Uterus (tissue), 2 donors: ENCODE data around the gene TNRC6C.

Source experiments
- CTCF ChIP-seq, 4 experiments: fragments of 200-600 bp in 2 of 4; fragments of 450-650 bp in 2 of 4; sonication (generic) in 2 of 4; IDR thresholded peaks; one replicate each; pipeline ENCODE4 v1.5.1; 2016 to 2019; ENCODE audit warnings: antibody characterized with exemption in 4 of 4, mild to moderate bottlenecking in 2 of 4, moderate library complexity in 1 of 4
- POLR2A ChIP-seq, 2 donors: fragments of 450-650 bp; IDR thresholded peaks; one replicate each; pipeline ENCODE4 v1.6.1; 2016; ENCODE audit warnings: antibody characterized with exemption in 2 of 2, mild to moderate bottlenecking in 1 of 2, moderate library complexity in 1 of 2

- TF ChIP-seq CTCF (IDR thresholded peaks at IDR 0.05) (no peak), POLR2A (IDR thresholded peaks at IDR 0.05) (no peak)
Observed at GRCh38 chr17:78086740-78087139, 128.2 kb downstream of the TNRC6C start.
